Left cardiac atrium (tissue), 4 donors: Measurements from ENCODE around the gene TPBGL. TPM values are rescaled to one million over a fixed set of nuclear protein-coding genes. Genes with fewer than 3 reads are reported as not detected.

Experiments
- ATAC-seq, 2 donors: fragments of 200-7000 bp; cut with Tn5 transposase; one replicate each; pipeline ENCODE4 v1.9.1; 2020; ENCODE audit warnings: mild to moderate bottlenecking in 2 of 2, moderate library complexity in 2 of 2
- DNase-seq: peaks from one replicate; pipeline ENCODE4 v3.0.0-alpha.2; 2020
- intact Hi-C, 2 donors: fragments of 100-400 bp; cut with DNase I; formaldehyde crosslinking; loops; one replicate each; pipeline versions ENCODE4 v1.14.1 to v1.15.1; 2022 to 2023
- total RNA-seq, 2 donors: library from RNA; stranded (reverse); fragmentation: NEBNext Ultra II Directional; extraction: Animal tissue kit (Norgen Biotek cat#: 25700); gene quantifications; one replicate each; pipeline ENCODE4 v1.2.1, GENCODE V29; 2021
- donor health status: DM: no; HTN: yes; CAD: no.
- donor health status: DM: no; HTN: yes; CAD: no; lungs with severe emphysema.
- donor health status: DM: yes; HTN: yes; CAD: no.
- donor health status: Dilated cardiomyopathy.

Gene TPBGL
- total RNA-seq, 2 donors from 2014 or later = 0.21 to 0.42 TPM

DNA sequence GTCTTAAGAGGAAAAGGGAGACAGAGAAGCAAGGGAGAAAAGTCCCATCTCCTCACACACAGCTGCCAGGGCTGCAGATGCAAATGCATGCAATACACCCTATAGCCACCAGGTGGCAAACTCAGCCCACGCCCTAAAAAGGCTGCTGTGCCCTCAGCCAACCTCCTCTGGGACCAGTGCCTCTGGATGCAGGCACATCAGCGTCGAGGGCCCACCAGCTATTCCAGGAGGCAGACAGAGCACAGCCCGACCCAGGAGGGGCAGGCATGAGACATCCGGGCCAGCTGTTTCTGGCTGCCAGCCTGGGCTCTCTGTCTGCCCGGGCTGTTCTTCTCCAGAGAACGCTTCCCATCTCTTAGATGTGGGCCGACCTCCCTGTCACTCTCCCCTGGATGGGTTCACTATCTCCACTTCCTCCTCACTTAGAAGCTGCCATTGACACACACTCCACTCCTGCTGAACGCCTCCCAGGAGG lies 39.7 kb downstream of the TPBGL start:
- intact Hi-C loops = loop anchor here (1.0 to 5.0 kb wide), 3 partner anchors 47 to 105 kb away; no protein-coding TSS in a partner anchor
- DNase-seq (peak; percentile 81), ATAC-seq (peak; percentile 75 to 85)

- DNase-seq (peak; percentile 55), ATAC-seq (peak in 1 of 2 donors; percentile 10)
- intact Hi-C loops = loop anchor here (1.0 to 5.0 kb wide), 3 partner anchors 46 to 104 kb away; no protein-coding TSS in a partner anchor
These were observed 40.3 kb downstream of the TPBGL start for GRCh38 chr11:75280770-75281468.

GRCh38 chr11:75281469-75282095 lies 41.0 kb downstream of the TPBGL start:
- no peak for DNase-seq
- intact Hi-C loops = loop anchor here (2.0 to 5.0 kb wide), 2 partner anchors 46 to 103 kb away; no protein-coding TSS in a partner anchor
- no peak for ATAC-seq

GRCh38 chr11:75283391-75283931 lies 42.9 kb downstream of the TPBGL start:
- ATAC-seq (no peak), DNase-seq (peak; percentile 17)
- intact Hi-C loops = loop anchor here in 1 of 2 donors (5.0 kb wide), 1 partner anchor 44 kb away; no protein-coding TSS in a partner anchor

DNA sequence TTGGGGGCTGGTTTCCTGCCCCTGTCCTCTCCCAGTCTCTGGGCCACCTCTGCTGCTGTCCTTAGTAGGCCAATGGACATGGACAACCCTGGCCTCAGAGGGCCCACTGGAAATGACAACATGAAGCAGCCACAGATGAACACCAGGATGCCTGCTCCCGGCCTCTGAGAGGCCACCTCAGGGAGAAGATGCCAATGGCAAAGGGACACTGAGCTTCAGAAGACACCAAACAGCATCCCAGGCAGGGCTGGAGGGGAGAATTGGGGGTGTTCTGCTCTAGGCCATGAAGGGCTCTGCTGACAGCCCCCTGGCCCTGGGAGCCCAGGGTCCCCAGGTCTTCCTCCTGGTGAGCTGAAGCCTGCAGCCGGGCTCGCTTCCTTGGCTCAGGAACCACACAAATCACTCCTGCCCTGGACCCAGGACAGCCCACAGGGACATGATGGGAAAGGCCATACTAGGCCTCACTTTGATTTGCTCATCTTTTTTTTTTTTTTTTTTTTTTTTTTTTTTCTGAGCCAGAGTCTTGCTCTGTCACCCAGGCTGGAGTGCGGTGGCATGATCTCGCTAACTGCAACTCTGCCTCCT lies 45.3 kb downstream of the TPBGL start:
- DNase-seq (no peak), ATAC-seq (no peak)
- intact Hi-C loops = no loop called here

- intact Hi-C loops = no loop called here
- peak; percentile 34 for DNase-seq
- ATAC-seq = no peak
These were observed 46.4 kb downstream of the TPBGL start for GRCh38 chr11:75286826-75287465.

- intact Hi-C loops = no loop called here
- ATAC-seq = no peak
- DNase-seq = no peak
These were observed 47.0 kb downstream of the TPBGL start for GRCh38 chr11:75287579-75287978.

DNA sequence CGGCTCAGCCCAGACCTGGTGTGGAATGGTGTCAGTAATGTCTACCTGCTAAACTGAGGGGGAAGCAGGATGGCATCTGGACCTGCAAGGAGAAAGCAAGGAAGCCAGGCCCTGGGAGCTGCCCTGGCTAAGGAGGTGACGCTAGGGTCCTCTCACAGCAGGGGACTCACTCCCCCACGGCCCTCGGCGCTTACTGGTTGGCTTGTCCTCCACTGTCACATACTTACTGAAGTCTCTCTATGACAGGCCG lies 48.9 kb downstream of the TPBGL start:
- intact Hi-C loops = no loop called here
- DNase-seq (no peak), ATAC-seq (no peak)

GRCh38 chr11:75289919-75290318 lies 49.3 kb downstream of the TPBGL start:
- ATAC-seq (no peak), DNase-seq (no peak)
- intact Hi-C loops = no loop called here

GRCh38 chr11:75291741-75292140 lies 51.2 kb downstream of the TPBGL start:
- intact Hi-C loops = no loop called here
- ATAC-seq (no peak), DNase-seq (no peak)

DNA sequence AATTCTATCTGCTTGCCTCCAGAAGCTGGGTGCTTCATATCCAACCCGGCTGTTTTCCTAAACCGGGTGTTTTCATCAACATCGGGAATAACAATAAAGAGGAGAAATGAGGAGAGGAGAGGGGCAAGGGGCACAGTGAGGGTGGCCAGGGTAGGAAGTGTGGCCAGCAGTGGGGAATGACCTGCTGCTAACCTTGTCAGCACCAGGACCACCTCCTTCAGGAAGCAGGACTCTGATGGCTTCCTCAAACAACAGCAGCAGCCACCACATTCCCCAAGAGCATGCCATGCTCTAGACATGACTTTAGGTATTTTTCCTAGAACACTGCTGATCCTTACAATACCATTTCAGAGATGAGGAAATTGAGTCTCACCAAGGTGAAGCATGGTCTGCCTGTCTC lies 52.4 kb downstream of the TPBGL start:
- intact Hi-C loops = no loop called here
- ATAC-seq = no peak

More for the DNA sequence above, 52.4 kb downstream of the TPBGL start:
- no peak for DNase-seq

Other genes starting within 250 kb of the TPBGL start
- gene OR2AT4, start 143.9 kb upstream of the TPBGL start, total RNA-seq = not detected
- gene SLCO2B1, start 89.7 kb upstream of the TPBGL start, total RNA-seq = 10 to 100 TPM; 49.0 to 55.8 TPM
- 10 to 100 TPM; 28.4 to 39.4 TPM for gene ARRB1, start 110.9 kb downstream of the TPBGL start, total RNA-seq
- 1,000 to 10,000 TPM; 1,106 to 1,117 TPM for gene RPS3, start 158.7 kb downstream of the TPBGL start, total RNA-seq
- 1 to 10 TPM; 1.1 to 1.2 TPM for gene KLHL35, start 192.4 kb downstream of the TPBGL start, total RNA-seq